ENCODE results near the gene PLSCR1.

Gene PLSCR1

DNA sequence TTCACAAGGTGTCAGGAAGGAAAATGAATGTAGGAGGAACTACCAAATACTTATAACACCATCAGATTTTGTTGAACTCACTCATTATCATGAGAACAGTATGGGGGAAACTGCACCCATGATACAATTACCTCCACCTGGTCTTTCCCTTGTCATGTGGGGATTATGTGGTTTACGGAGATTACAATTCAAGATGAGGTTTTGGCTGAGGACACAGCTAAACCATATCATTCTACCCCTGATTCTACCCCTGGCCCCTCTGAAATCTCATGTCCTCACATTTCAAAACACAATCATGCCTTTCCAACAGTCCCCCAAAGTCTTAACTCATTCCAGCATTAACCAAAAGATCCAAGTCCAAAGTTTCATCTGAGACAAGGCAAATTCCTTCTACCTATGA is 17.1 kb upstream of the PLSCR1 start:
- TF ChIP-seq, protein P1, sequence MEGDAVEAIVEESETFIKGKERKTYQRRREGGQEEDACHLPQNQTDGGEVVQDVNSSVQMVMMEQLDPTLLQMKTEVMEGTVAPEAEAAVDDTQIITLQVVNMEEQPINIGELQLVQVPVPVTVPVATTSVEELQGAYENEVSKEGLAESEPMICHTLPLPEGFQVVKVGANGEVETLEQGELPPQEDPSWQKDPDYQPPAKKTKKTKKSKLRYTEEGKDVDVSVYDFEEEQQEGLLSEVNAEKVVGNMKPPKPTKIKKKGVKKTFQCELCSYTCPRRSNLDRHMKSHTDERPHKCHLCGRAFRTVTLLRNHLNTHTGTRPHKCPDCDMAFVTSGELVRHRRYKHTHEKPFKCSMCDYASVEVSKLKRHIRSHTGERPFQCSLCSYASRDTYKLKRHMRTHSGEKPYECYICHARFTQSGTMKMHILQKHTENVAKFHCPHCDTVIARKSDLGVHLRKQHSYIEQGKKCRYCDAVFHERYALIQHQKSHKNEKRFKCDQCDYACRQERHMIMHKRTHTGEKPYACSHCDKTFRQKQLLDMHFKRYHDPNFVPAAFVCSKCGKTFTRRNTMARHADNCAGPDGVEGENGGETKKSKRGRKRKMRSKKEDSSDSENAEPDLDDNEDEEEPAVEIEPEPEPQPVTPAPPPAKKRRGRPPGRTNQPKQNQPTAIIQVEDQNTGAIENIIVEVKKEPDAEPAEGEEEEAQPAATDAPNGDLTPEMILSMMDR (IDR thresholded peaks at IDR 0.05; ENCODE audit: low read depth, low read length) = no peak
- DNase-seq (ENCODE audit: extremely low read depth, low read depth) = no peak

DNA sequence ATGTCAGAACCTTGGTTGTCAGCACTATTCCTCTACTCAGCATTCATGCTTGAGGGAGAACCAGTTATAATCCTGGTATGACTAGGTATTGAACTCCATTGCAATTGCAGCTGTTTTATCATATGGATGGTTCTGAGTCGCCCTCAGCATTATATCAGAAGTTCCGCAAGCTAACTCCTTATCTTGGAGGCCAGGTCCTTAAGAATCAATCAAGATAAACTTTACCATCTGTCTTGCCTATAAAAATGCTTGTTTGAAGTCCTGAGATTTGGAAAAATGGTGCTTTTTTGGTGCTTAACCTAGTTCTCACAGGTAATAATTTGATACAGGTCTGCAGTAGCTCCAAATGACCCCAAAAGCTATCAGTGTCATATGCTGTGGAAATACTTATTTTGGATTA is 16.3 kb upstream of the PLSCR1 start:
- TF ChIP-seq, protein P1 (IDR thresholded peaks at IDR 0.05; ENCODE audit: low read depth, low read length) = no peak
- no peak for DNase-seq (ENCODE audit: extremely low read depth, low read depth)

DNA sequence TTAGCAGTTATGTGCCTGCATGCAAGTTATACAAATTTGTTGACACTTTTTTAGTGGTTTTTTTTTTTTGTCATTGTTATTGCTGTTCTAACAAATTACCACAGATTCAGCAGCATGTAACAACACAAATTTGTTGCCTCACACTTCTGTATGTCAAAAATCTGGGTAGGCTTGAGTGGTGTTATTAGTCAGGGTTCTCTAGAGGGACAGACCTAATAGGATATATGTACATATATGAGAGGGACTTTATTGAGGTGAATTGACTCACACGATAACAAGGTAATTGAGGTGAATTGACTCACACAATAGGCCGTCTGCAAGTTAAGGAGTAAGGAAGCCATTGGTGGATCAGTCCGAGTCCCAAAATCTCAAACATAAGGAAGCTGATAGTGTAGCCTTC is 15.0 kb upstream of the PLSCR1 start:
- TF ChIP-seq, protein P1 (IDR thresholded peaks at IDR 0.05; ENCODE audit: low read depth, low read length) = no peak
- no peak for DNase-seq (ENCODE audit: extremely low read depth, low read depth)

DNA sequence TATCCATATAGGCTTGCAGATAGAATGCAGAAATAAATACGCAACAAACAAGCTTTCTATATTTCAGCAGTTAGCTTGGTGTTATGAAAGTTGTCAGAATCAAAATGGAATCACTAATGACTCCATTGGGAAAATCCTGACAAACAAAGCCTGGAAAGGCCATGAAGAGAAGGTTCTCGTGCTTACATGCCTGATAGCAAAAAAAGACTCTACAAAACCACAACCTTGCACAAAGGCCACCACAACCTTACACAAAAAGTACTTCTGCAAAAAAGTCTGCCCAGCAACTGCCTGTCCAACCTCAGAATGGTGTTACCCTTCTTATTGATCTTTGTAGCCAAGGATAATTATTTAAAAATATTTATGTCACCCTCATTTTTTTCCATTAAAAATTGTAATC is 14.4 kb upstream of the PLSCR1 start:
- no peak for DNase-seq (ENCODE audit: extremely low read depth, low read depth)

DNA sequence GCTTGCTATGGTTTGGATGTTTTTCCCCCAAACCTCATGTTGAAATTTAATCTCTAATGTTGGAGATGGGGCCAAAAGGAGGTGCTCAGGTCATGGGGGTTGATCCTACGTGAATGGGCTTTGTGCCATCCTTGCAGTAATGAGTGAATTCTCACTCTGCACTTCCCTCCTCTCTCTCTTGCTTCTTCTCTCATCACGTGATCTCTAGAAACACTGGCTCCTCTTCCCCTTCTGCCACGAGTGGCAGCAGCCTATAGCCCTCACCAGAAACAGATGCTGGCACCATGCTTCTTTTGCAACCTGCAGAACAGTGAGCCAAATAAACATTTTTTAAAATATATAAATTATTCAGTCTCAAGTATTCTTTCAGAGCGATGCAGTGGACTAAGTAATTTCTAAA is 13.3 kb upstream of the PLSCR1 start:
- TF ChIP-seq, protein P1 (IDR thresholded peaks at IDR 0.05; ENCODE audit: low read depth, low read length) = no peak
- DNase-seq (ENCODE audit: extremely low read depth, low read depth) = no peak

More for the DNA sequence above, 14.4 kb upstream of the PLSCR1 start:
- TF ChIP-seq, protein P1 (IDR thresholded peaks at IDR 0.05; ENCODE audit: low read depth, low read length) = no peak

DNA sequence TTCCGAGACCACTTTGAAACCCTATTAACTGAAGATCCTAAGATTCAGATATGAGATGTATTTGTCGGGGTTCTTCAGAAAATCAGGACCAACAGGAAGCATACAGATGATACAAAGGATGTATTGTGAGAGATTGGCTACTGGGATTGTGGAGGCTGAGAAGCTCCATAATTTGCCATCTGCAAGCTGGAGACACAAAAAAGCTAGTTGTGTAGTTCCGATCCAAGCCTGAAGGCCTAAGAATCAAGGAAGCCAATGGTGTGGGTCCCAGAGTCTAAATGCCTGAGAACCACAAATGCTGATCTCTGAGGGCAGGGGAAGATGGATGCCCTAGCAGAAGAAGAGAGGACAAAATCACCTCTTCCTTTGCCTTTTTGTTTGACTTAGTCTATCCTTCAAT is 10.9 kb upstream of the PLSCR1 start:
- TF ChIP-seq, protein P1 (IDR thresholded peaks at IDR 0.05; ENCODE audit: low read depth, low read length) = no peak
- DNase-seq (ENCODE audit: extremely low read depth, low read depth) = no peak

DNA sequence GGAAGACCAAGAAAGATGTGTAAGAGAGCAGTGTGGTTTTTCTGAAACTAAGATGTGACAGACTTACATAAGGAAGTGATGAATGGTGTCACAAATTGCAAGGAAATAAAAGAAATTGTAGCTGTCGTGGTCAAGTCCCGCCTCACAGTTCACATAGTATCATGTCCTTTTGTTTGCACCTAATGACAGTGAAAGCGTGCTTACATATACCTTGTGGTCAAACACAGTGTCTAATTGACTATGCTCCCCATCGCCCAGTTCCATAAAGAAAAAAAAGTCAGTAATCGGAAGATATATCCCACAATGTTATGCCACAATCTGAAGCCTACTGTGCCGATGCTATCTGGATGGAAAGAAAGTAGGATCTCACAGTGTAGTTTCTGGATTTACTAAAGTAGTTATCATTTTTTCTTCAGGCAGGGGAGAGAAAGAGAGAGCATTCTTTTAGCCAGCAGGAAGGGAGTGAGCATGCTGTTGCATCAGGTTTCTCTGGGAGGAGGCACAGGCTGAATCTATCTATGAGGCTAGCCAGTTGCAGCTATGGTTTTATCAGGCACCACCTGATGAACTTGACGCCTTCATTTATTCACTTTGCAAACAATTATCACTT is 9.8 kb upstream of the PLSCR1 start:
- TF ChIP-seq, protein P1 (IDR thresholded peaks at IDR 0.05; ENCODE audit: low read depth, low read length) = no peak
- DNase-seq (ENCODE audit: extremely low read depth, low read depth) = no peak

All from AG09319 (cell line).